Activated CD8-positive, alpha-beta memory T cell treated with anti-CD3 and anti-CD28 coated beads for 36 hours (primary cell): ENCODE measurements around the gene WWP2. TPM values are rescaled to one million over a fixed set of nuclear protein-coding genes. Genes with fewer than 3 reads are reported as not detected.

Experiments used
- CTCF ChIA-PET: fragments of 350-600 bp; sonication (Branson Sonifier 250); formaldehyde crosslinking; loops from one replicate; lab custom pipeline; 2021; ENCODE audit warnings: antibody characterized with exemption; lab: Charles Lee
- POLR2A ChIA-PET: fragments of 350-600 bp; sonication (Branson Sonifier 250); formaldehyde crosslinking; loops from one replicate; lab custom pipeline; 2021; ENCODE audit warnings: antibody characterized with exemption; lab: Charles Lee
- total RNA-seq, 2 experiments: library from RNA; stranded (reverse); gene quantifications; one replicate each; pipeline ENCODE4 v1.2.3, GENCODE V29; 2021

Gene WWP2
- total RNA-seq, 2 experiments from 2014 or later, result 36.1 to 36.3 TPM

- POLR2A ChIA-PET, result no interaction called here
Observed at GRCh38 chr16:69893106-69893505, 131.0 kb downstream of the WWP2 start.

GRCh38 chr16:69894676-69895075, 132.5 kb downstream of the WWP2 start:
- POLR2A ChIA-PET, result no interaction called here
- CTCF ChIA-PET, result no interaction called here

More at GRCh38 chr16:69893106-69893505, 131.0 kb downstream of the WWP2 start:
- CTCF ChIA-PET, result no interaction called here

GRCh38 chr16:69903865-69904415, 141.8 kb downstream of the WWP2 start:
- ChIA-PET CTCF (no interaction called here), POLR2A (no interaction called here)

- ChIA-PET POLR2A (no interaction called here), CTCF (no interaction called here)
Observed at GRCh38 chr16:69904495-69905170, 142.5 kb downstream of the WWP2 start.

- CTCF ChIA-PET, result no interaction called here
- POLR2A ChIA-PET, result no interaction called here
Observed at GRCh38 chr16:69905171-69905555, 143.0 kb downstream of the WWP2 start.

- CTCF ChIA-PET, result no interaction called here
- POLR2A ChIA-PET, result no interaction called here
Observed at GRCh38 chr16:69906838-69907401, 144.8 kb downstream of the WWP2 start.

- POLR2A ChIA-PET, result no interaction called here
Observed at GRCh38 chr16:69909043-69909442, 146.9 kb downstream of the WWP2 start.

GRCh38 chr16:69909760-69910159, 147.6 kb downstream of the WWP2 start:
- ChIA-PET CTCF (no interaction called here), POLR2A (no interaction called here)

More at GRCh38 chr16:69909043-69909442, 146.9 kb downstream of the WWP2 start:
- CTCF ChIA-PET, result no interaction called here

- ChIA-PET CTCF (no interaction called here), POLR2A (no interaction called here)
Observed at GRCh38 chr16:69910964-69911363, 148.8 kb downstream of the WWP2 start.

- POLR2A ChIA-PET, result no interaction called here
- CTCF ChIA-PET, result no interaction called here
Observed at GRCh38 chr16:69916462-69916861, 154.3 kb downstream of the WWP2 start.

GRCh38 chr16:69917311-69917710, 155.2 kb downstream of the WWP2 start:
- CTCF ChIA-PET, result no interaction called here
- POLR2A ChIA-PET, result no interaction called here

- POLR2A ChIA-PET, result no interaction called here
- CTCF ChIA-PET, result no interaction called here
Observed at GRCh38 chr16:69917739-69918138, 155.6 kb downstream of the WWP2 start.

GRCh38 chr16:69918241-69918640, 156.1 kb downstream of the WWP2 start:
- ChIA-PET POLR2A (no interaction called here), CTCF (no interaction called here)

GRCh38 chr16:69921127-69921526, 159.0 kb downstream of the WWP2 start:
- ChIA-PET CTCF (no interaction called here), POLR2A (no interaction called here)

- POLR2A ChIA-PET, result no interaction called here
Observed at GRCh38 chr16:69922200-69922599, 160.1 kb downstream of the WWP2 start.

GRCh38 chr16:69924041-69924775, 162.1 kb downstream of the WWP2 start:
- POLR2A ChIA-PET, result no interaction called here

More at GRCh38 chr16:69922200-69922599, 160.1 kb downstream of the WWP2 start:
- CTCF ChIA-PET, result no interaction called here

GRCh38 chr16:69924777-69925191, 162.7 kb downstream of the WWP2 start:
- CTCF ChIA-PET, result no interaction called here
- POLR2A ChIA-PET, result no interaction called here

More at GRCh38 chr16:69924041-69924775, 162.1 kb downstream of the WWP2 start:
- CTCF ChIA-PET, result no interaction called here

GRCh38 chr16:69925311-69925710, 163.2 kb downstream of the WWP2 start:
- ChIA-PET POLR2A (no interaction called here), CTCF (no interaction called here)

- POLR2A ChIA-PET, result no interaction called here
Observed at GRCh38 chr16:69926241-69926640, 164.1 kb downstream of the WWP2 start.

GRCh38 chr16:69927056-69927757, 165.1 kb downstream of the WWP2 start:
- CTCF ChIA-PET, result no interaction called here
- POLR2A ChIA-PET, result no interaction called here

More at GRCh38 chr16:69926241-69926640, 164.1 kb downstream of the WWP2 start:
- CTCF ChIA-PET, result no interaction called here
